HG03571 (cell line): Measurements from ENCODE around the gene TAF1C.

Experiments
- ATAC-seq: cut with Tn5 transposase; IDR thresholded peaks from one replicate; pipeline ENCODE4 v1.9.1; 2021; ENCODE audit not compliant: unreplicated experiment

Gene TAF1C

DNA sequence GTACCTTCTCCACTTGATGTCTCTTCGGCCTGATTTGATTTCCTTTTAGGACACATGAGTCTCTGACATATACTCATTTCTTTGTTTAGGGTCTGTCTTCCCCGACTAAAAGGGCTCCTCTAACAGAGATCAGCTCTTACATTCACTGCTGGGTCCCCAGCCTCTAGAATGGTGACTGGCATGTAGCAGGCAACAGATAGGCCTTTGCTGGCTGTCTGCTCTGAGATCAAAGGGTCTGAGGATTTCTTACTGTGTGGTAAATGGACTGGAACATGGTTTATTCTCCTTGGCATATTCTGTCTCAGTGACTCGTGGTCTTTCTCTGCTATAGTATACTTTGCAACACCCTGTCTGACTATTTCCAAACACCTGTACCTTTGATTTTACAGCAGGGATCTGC, 25.1 kb downstream of the TAF1C start:
- no peak for ATAC-seq

DNA sequence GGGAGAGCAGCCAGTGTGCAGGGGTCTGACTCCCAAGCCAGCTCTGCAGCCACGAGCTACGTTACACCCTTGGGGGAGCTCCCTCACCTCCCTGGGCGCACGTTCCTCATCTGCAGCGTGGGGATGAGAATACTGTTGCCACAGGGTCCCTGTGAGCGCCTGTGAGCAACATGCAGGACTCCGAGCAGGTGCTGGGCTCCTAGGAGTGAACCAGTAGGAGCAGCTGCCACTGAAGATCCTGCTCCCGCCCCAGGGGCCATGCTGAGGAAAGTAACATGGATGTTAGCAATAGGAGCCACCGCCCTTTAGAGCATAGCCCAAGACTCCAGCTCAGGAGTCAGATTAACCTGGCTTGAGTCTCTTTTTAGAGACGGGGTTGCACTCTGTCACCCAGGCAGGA, 25.8 kb downstream of the TAF1C start:
- ATAC-seq, result no peak

DNA sequence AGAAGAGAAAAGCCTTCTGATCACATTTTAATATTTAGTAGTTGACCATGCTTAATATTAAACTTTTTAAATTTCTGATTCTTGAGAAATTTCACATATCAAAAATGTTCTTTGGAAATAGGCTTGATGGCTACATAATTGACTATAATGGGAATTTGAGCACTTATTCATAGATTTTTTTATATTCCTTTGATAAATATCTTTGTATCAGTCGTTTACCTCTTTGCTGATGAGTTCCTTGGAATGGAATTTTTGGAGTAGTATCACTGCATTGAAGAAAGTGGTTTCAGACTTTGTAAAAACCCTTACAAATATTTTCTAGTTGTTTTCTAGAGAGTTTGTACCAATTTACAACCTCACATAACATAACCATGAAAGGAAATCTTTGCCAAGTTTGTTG, 27.1 kb downstream of the TAF1C start:
- no peak for ATAC-seq

DNA sequence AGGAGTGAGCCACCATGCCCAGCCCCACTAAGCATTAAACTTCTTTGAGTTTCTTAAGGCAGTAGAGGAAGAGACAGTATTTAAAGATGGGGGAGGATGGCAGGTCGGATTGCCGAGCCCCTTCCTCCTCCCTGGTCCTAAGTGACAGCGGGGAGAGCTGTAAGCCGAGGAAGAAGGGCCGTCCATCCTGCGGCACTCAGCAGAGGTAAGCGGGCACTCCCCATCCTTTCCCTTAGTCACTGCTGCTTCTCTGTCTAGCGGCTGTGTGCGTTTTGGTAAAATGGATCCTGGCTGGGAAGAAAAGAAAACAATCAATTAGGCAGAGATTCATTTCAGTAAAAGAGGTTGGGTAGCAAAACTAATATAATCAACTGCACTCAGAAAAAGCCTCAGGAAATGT, 27.9 kb downstream of the TAF1C start:
- no peak for ATAC-seq

DNA sequence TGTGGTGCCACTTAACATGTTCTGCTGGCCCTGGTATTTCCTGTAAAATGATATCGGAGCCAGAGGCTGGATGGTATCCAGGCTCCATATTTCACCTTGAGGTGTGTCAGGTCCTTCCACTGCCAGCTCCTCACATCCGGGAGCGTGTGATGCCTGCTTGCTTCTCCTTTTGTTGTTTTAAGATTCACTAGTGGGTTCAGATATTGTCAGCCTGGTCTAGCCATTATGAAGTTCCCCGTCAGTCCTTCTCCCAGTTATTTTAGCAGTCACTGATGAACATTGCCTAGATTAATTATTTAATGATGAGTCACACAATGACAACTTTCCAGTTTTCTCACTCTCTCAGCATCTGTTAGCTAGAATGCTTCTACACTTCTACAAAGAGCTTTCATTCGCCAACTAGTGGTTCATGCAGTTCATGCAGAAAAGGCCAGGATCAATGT, 30.5 kb downstream of the TAF1C start:
- ATAC-seq, result no peak

DNA sequence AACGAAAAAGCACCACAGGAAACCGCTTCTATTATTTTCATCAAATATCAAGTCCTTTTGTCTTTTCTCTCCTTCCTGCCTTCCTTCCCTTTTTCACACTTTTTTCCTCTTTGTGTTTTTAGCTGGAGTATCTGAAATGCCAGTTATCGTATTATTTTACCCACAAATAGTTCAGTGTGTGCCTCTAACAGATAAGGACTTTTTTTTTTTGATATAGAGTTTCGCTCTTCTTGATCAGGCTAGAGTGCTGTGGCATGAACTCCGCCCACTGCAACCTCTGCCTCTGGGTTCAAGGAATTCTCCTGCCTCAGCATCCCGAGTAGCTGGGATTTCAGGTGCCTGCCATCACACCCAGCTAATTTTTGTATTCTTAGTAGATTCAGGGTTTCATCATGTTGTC, 31.1 kb downstream of the TAF1C start:
- no peak for ATAC-seq

DNA sequence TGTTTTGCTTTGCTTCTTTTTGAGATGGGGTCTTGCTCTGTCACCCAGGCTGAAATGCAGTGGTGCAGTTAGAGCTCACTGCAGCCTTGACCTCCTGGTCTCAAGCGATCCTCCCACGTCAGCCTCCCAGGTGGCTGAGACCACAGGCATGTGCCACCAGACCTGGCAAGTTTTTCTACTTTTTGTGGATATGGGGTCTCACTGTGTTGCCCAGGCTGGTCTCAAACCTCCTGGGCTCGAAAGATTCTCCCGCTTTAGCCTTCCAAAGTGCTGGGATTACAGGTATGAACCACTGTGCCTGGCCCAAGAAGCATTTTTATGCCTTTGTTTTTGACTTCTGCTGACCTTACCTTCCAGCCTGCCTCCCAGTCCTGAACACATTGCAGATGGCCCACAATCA, 31.6 kb downstream of the TAF1C start:
- ATAC-seq, result no peak

DNA sequence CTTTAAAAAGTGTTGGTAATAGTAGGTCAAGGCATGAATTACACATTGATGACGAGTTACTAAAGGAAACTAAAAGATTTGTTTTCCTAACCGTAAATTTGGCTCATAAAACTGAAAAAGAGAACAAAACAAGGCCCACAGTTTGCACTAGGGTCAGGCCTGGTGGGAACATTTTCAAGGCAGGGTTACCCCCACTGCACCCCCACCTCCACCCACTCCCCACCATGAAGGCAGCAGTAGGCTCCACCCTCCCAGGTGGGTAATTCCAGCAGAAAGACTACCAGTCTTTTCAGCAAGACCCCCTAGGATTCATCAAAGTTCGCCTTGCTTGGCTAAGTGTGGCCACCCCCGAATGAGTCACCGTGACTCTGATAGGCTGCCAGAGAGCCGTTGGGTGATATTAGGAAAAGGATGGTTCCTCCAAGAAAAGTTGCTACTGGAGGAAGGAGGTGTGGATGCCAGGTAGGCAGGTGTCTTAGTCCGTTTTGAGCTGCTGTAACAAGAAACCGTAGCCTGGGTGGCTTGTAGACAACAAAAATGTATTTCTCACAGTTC, 33.1 kb downstream of the TAF1C start:
- ATAC-seq, result no peak

DNA sequence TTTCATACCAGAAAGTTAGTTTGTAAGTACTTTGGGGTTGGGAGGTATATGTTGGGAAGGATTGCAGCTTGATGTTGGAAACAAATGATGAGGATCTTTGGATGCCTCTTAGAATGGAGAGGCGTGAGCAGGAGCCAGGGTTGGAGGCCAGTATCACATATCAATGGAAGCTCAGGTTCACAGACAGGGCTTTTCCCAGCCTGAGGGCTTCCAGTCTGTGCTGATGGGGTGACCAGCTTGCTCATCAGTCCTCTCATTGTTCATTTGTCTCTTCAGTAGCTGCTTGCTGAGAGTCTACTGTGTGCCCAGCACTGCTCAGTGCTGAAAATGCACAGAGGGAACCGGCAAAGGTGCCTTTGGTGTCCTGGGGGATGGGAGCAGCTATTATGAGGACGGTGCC, 35.9 kb downstream of the TAF1C start:
- ATAC-seq, result no peak

DNA sequence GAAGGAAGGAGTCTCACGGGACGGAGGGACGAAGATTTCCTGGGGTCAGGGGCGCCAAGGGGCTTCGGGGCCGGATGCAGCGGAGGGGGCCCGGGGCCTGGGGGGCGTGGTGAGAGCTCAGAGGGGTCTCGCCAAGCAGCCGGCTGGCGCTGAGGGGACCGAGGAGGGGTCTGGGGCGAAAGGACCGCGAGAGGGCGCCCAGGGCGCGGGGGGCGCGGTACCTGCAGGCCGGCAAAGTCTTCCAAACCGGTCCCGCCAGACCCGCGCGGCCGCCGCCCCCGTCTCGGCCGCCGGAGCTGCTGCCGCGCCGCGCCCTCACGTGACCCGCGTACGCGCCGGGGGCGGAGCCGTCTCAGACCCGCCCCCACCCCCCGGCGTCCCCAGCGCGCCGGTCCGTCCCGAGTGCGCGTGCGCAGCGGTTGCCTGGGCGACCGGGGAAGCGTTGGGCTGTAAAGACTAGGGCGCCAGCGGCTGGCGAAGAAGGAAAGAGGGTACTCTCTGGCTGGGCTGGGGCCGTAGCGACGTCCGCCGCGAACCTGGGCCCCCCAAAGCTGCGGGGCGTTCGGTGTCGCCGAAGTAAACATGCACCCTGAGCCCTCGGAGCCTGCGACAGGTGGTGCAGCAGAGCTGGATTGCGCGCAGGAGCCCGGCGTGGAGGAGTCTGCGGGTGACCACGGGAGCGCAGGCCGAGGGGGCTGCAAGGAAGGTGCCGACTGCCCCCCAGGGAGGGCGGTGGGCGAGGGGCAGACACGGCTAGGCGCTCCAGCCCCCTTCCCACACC, 41.8 kb downstream of the TAF1C start, which contains the start of the genes DNAAF1 and HSDL1:
Gene DNAAF1, plus strand, starts transcription at position 450 of the 781 bp plus-strand sequence. Its CDS starts 133 bp downstream, at position 583.
Gene HSDL1, minus strand, starts transcription at position 319 of the 781 bp plus-strand sequence. CDS start 13,856 bp downstream, outside the sequence.
- ATAC-seq, result peak; percentile 85

DNA sequence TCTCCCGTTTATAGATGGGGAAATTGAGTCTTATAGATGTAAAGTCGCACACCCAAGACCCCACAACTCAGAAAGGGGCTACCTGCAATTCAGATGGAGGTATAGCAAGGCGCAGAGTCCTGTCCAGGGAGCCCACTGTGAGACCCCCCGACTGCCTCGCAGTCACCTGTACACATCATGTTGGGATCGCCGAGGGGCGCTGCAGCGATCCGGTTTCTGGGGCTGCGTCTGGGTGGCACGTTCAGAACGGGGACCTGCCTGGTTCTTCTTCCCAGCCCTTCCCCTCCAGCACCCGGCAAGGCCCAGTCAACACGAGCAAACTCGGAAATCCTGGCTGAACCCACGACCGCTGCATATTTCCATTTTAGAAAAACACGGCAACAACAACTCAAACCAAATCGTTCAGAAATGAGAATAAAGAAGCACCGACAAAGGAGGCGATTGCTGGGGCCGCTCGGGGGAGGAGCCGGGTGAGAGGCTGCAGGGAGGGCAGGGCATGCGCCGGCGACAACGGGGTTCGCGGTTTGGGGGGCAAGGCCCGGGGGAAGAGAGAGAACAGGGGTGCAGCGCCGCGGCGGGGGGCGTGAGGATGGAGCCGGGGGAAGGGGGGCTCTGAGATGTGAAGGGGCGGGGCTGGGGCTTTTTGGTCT, 42.5 kb downstream of the TAF1C start:
- ATAC-seq, result no peak

DNA sequence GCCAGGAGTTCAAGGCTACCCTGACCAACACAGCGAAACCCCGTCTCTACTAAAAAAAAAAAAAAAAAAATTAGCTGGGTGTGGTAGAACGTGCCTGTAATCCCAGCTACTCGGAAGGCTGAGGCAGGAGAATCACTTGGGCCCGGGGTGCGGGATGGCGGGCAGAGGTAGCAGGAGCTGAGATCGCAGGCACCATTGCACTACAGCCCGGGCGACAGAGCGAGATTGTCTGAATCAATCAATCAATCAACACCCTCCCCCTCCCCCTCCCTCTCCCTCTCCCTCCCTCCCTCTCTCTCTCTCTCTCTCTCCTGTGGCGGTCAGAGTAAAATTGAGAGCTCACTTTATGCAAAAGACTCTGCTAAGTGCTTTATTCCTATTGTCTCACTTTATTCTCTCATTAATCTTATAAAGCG, 43.1 kb downstream of the TAF1C start:
- ATAC-seq, result no peak

DNA sequence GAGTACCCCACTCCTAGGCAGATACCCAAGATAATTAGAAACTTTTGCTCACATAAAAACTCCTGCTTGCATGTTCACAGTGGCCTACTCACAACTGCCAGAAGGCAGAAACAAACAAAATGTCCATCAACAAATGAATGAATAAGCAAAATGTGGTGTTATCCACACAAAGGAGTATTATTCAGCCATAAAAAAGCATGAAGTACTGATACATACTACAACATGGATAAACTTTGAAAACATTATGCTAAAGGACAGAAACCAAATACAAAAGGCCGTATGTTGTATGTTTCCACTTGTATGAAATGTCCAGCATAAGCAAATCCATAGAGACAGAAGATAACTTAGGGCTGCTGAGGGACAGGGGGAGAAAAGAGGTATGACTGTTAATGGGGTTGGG, 43.8 kb downstream of the TAF1C start:
- ATAC-seq, result no peak

DNA sequence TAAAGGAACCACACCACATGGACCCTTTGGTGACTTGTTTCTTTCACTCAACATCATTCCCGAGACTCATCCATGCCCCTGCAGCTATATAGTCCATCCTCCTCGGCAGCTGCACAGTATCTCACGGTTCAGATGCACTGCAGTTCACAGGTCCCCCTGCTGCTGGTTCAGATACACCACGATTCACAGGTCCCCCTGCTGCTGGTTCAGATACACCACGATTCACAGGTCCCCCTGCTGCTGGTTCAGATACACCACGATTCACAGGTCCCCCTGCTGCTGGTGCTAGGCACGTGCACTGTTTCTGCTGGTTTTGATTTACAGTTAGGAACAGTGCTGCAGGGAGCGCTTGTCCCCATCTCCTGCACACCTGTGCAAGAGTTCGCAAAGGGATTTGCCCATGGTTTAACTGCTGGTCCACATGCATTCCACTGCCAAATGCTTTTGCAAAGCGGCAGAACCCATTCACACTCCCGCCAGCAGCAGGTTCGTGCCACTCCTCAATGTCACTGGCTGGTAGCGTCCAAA, 45.6 kb downstream of the TAF1C start:
- no peak for ATAC-seq

DNA sequence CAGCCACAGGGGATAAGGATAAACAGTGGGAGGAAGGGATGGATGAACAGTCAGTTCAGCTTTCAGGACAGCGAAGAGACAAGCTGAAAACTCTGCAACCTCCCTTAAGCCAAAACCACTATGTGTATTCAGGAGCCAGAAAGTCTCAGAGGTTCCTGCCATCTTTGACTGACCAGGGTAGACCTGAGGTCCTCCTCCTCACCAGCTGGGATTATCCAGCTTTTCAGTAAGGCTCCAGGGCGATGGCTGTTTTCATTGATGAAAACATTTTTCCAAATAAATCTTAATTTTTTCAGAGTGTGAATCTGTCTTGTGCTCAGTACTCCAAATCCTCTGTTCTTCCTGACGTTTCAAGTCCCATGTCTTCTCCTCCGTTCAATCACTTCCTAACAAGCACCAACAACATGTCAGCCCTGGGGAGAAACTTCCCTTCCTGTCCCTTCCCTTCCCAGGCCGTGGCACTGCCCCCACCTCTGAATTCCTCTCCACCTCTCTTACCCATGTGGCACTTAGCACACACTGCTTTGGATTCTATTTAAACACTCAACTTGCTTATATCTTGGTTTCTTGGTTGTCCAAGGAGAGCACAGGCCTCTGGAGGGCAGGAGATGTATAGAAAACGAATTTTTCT, 47.1 kb downstream of the TAF1C start:
- ATAC-seq, result no peak

DNA sequence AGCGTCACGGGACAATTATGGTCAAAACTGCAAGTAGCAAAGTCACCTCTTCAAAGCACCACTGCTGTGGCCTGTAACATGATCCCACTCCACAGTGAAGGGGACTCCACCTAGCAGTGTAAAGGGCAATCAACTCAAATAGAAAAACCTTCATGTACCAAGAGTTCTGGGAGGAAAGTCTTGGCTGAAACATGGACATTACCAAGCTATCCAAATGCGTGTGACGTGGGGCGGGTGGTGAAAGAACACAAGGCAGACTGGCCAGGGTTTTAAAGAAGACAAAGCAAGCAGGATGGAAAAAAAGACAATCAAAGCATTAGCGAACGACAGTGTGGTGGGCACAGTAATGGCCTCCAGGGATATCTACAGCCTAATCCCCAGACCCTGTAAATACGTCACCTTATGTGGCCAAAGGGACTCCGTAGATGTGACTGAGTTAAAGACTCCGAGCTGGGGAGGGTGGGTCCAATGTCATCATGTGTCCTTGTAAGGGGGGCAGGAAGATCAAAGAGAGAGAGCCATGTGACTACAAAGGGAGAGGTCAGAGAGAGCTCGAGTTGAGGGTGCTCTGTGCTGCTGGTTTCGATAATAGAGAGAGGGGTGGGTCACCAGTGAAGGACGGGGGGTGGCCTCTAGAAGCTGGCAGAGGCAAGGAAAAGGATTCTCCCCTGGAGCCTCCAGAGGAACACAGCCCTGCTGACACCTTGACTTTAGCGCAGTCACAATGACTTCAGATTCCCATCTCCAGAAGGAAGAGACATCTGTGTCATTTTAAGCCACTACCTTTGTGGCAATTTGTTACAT, 47.8 kb downstream of the TAF1C start:
- ATAC-seq, result no peak

DNA sequence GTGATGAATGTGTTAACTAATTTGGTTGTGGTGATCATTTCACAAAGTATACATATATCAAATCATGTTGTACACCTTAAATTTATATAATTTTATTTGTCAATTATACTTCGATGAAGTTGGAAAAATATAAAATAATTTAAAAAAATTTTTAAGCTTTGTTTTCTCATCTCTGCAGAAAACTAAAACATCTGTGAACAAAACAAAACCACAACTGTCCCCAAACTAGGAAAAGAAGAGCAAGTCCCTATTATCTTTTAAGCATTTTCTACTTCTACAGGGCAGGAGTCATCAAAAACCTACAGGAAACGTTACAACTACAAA, 48.4 kb downstream of the TAF1C start:
- no peak for ATAC-seq

DNA sequence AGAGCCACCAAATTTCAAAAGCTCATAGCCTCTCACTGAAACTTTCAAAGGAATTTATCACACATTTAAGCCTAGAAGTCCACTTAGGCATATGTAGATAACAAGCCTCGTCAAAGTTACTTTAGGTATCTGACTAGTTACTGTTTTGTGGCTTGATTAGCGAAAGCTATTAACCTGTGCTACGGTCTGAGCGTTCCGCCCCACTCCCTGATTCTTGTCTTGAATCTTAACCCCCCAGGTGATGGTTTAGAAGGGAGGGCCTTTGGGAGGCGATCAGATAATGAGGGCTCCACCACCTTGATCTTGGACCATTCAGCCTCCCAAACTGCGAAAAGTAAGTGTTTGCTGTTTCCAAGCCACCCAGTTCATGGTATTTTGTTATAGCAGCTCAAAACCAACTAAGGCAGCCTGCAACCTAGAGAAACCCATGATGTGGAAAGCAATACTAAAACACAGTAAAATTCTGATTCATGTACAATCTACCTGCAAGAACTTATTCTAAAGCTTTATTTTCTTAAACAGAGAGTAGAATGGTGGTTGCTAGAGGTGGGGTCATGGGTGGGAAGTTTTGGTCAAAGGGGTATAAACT, 49.0 kb downstream of the TAF1C start:
- no peak for ATAC-seq

DNA sequence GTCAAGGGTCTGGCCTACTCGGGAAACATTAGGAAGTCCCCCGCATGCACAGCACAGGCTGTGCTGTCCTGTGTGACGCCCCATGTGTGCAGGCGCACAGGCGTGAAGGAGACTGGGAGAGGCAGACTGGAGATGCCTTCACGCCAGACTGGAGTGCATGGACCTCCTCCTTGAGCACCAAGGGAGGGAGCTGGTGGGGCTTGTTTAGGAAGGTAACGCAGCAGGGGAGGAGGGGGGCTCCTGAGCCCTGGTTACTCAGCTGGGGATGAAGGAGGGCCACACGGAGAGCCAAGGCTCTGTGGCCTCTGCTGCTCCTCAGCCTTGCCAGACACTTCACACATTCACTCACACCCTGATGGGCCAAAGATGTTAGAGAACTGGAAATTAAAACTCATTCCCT, 49.6 kb downstream of the TAF1C start:
- ATAC-seq, result no peak
